ENCODE measurements around the gene COL23A1.

GRCh38 chr5:178478370-178478769 is 111.8 kb downstream of the COL23A1 start:
- TF ChIP-seq GATA2 (IDR thresholded peaks at IDR 0.05; ENCODE audit: low read depth, low read length) (no peak), GATA3 (IDR thresholded peaks at IDR 0.05; ENCODE audit: low read depth, low read length) (no peak)

All from SH-SY5Y (cell line).